Motor neuron (in vitro differentiated cells): ENCODE results near the gene SPAG5. TPM values are rescaled to one million over a fixed set of nuclear protein-coding genes. Genes with fewer than 3 reads are reported as not detected.

ENCODE experiments used
- ATAC-seq, 8 experiments: fragments of 200-7000 bp; cut with Tn5 transposase; replicated peaks in 6 of 8; 2 replicates each; pipeline ENCODE4 v1.8.0; 2021; ENCODE audit warnings: mild to moderate bottlenecking in 8 of 8, moderate library complexity in 8 of 8
- H3K27ac ChIP-seq, 2 donors: fragments of 250-450 bp; sonication (Bioruptor Pico); 2 replicates each; pipeline ENCODE4 v1.9.0; 2021; ENCODE audit warnings: antibody characterized with exemption in 2 of 2, mild to moderate bottlenecking in 2 of 2, moderate library complexity in 1 of 2
- H3K4me1 ChIP-seq, 2 donors: fragments of 250-450 bp; sonication (Bioruptor Pico); replicated peaks in 1 of 2; 2 replicates each; pipeline ENCODE4 v1.6.1; 2021; ENCODE audit warnings: antibody characterized with exemption in 2 of 2, mild to moderate bottlenecking in 2 of 2, moderate library complexity in 1 of 2
- H3K4me3 ChIP-seq, 5 donors: fragments of 250-450 bp; sonication (Bioruptor Pico); 2 replicates each; pipeline ENCODE4 v1.9.0; 2021; ENCODE audit warnings: antibody characterized with exemption in 5 of 5, mild to moderate bottlenecking in 5 of 5, moderate library complexity in 4 of 5
- WGBS, 10 experiments: fragments of 450-650 bp; shearing (Covaris generic); methylation state at CpG; one replicate each; pipeline ENCODE4 v1.0.0; 2022; 5-methylcytosine and 5-hydroxymethylcytosine counted together
- in situ Hi-C, 9 experiments: fragments of 400-800 bp; cut with MboI; loops; one replicate each; pipeline ENCODE4 v1.15.0; 2021; ENCODE audit warnings: low sequenced_read_pairs in 9 of 9, low pct_unique_long_range_greater_than_20kb in 2 of 9; ENCODE audit not compliant: unreplicated experiment in 9 of 9
- total RNA-seq, 8 experiments: library from RNA; unstranded; fragments of 300-600 nt; gene quantifications; 2 replicates each; pipeline versions ENCODE4 v1.2.3 to v1.2.4, GENCODE V29; 2022

The SPAG5 gene
- total RNA-seq, 8 experiments from 2014 or later, result 2.3 to 65.8 (median 9.8) TPM

GRCh38 chr17:28532050-28532960 lies 66.5 kb downstream of the SPAG5 start:
- ATAC-seq, result no peak
- peaks cover 6 to 7% of the 10 kb centered on the region in 2 donors for H3K4me1 ChIP-seq
- H3K4me3 ChIP-seq, result no peak overlapping the region
- in situ Hi-C loops, result no loop called here
- 60 to 78% methylated on average over 1 to 2 of the region's 7 CpGs; no CpG with 5 or more reads in 8 of the 10 experiments for WGBS, 10 experiments
- H3K27ac ChIP-seq, result no peak overlapping the region

- WGBS, 10 experiments, result 40 to 100% (median 91%) methylated on average over 1 to 5 of the region's 7 CpGs; no CpG with 5 or more reads in 4 of the 10 experiments
- no peak overlapping the region for H3K27ac ChIP-seq
Measured at GRCh38 chr17:28530926-28531325, 67.9 kb downstream of the SPAG5 start.

GRCh38 chr17:28530250-28530649 lies 68.6 kb downstream of the SPAG5 start:
- H3K27ac ChIP-seq, result no peak overlapping the region
- in situ Hi-C loops, result no loop called here
- peaks cover 12 to 16% of the 10 kb centered on the region in 2 donors for H3K4me1 ChIP-seq
- no peak for ATAC-seq
- H3K4me3 ChIP-seq, result no peak overlapping the region
- 29 to 100% (median 86%) methylated on average over 1 to 4 of the region's 4 CpGs; no CpG with 5 or more reads in 2 of the 10 experiments for WGBS, 10 experiments

More at GRCh38 chr17:28530926-28531325, 67.9 kb downstream of the SPAG5 start:
- H3K4me1 ChIP-seq, result peaks cover 12 to 13% of the 10 kb centered on the region in 2 donors
- ATAC-seq, result no peak
- H3K4me3 ChIP-seq, result no peak overlapping the region
- in situ Hi-C loops, result no loop called here

- in situ Hi-C loops, result no loop called here
- no peak for ATAC-seq
- no peak overlapping the region for H3K27ac ChIP-seq
- no peak overlapping the region for H3K4me3 ChIP-seq
- peaks cover 16 to 26% of the 10 kb centered on the region in 2 donors for H3K4me1 ChIP-seq
- 70 to 100% methylated on average over 1 to 2 of the region's 3 CpGs; no CpG with 5 or more reads in 8 of the 10 experiments for WGBS, 10 experiments
Measured at GRCh38 chr17:28529013-28529400, 69.8 kb downstream of the SPAG5 start.

- ATAC-seq, result peak in 7 of 8 experiments; percentile 6 to 40 (median 26)
- in situ Hi-C loops, result no loop called here
- Histone ChIP-seq H3K4me1 (peaks cover 16 to 26% of the 10 kb centered on the region in 2 donors), H3K4me3 (no peak overlapping the region), H3K27ac (no peak overlapping the region)
- 47 to 64% (median 59%) methylated on average over 2 to 4 of the region's 9 CpGs; no CpG with 5 or more reads in 6 of the 10 experiments for WGBS, 10 experiments
Measured at GRCh38 chr17:28528327-28529012, 70.4 kb downstream of the SPAG5 start.

- no peak for ATAC-seq
- in situ Hi-C loops, result no loop called here
- Histone ChIP-seq H3K27ac (no peak overlapping the region), H3K4me3 (no peak overlapping the region), H3K4me1 (peaks cover 16 to 26% of the 10 kb centered on the region in 2 donors)
- 80 to 100% (median 100%) methylated on average over 1 of the region's 2 CpGs; no CpG with 5 or more reads in 7 of the 10 experiments for WGBS, 10 experiments
Measured at GRCh38 chr17:28527859-28528258, 71.0 kb downstream of the SPAG5 start.

Other genes with a start within 250 kb of the SPAG5 start
- 10 to 100 TPM; 34.5 to 97.9 (median 63.9) TPM for gene POLDIP2, start 241.5 kb downstream of the SPAG5 start, total RNA-seq
- gene SEBOX, start 233.8 kb downstream of the SPAG5 start, total RNA-seq, result under 1 TPM in 2 of 8 experiments, not detected in 6; 0.52 to 0.66 TPM
- gene VTN, start 228.7 kb downstream of the SPAG5 start, total RNA-seq, result 10 to 100 TPM in 1 of 8 experiments, under 1 TPM in 7; 0.40 to 12.0 (median 0.74) TPM
- 10 to 100 TPM in 5 of 8 experiments, 1 to 10 TPM in 3; 2.0 to 21.7 (median 10.1) TPM for gene SARM1, start 227.3 kb downstream of the SPAG5 start, total RNA-seq
- 10 to 100 TPM in 5 of 8 experiments, 1 to 10 TPM in 3; 6.5 to 19.3 (median 11.0) TPM for gene SLC46A1, start 192.8 kb downstream of the SPAG5 start, total RNA-seq
- gene SLC13A2, start 125.4 kb downstream of the SPAG5 start, total RNA-seq, result under 1 TPM in 4 of 8 experiments, not detected in 4; 0.09 to 1.00 (median 0.40) TPM
- under 1 TPM in 5 of 8 experiments, not detected in 3; 0.08 to 0.73 (median 0.66) TPM for gene FOXN1, start 92.7 kb downstream of the SPAG5 start, total RNA-seq
- gene UNC119, start 46.4 kb downstream of the SPAG5 start, total RNA-seq, result 10 to 100 TPM; 12.6 to 77.8 (median 39.2) TPM
- gene PIGS, start 27.5 kb downstream of the SPAG5 start, total RNA-seq, result 10 to 100 TPM; 39.0 to 56.7 (median 49.2) TPM
- gene ALDOC, start 22.1 kb downstream of the SPAG5 start, total RNA-seq, result 100 to 1,000 TPM in 1 of 8 experiments, 10 to 100 TPM in 7; 15.3 to 104 (median 33.1) TPM
- gene RSKR, start 15.2 kb upstream of the SPAG5 start, total RNA-seq, result 10 to 100 TPM in 6 of 8 experiments, 1 to 10 TPM in 2; 4.0 to 34.1 (median 15.6) TPM
- gene BLTP2, start 46.1 kb upstream of the SPAG5 start, total RNA-seq, result 100 to 1,000 TPM in 2 of 8 experiments, 10 to 100 TPM in 6; 36.7 to 124 (median 57.8) TPM
- 10 to 100 TPM; 39.5 to 79.9 (median 47.5) TPM for gene SDF2, start 62.9 kb upstream of the SPAG5 start, total RNA-seq
- gene SUPT6H, start 63.2 kb upstream of the SPAG5 start, total RNA-seq, result 100 to 1,000 TPM in 2 of 8 experiments, 10 to 100 TPM in 6; 23.1 to 109 (median 45.0) TPM
- gene PROCA1, start 112.9 kb upstream of the SPAG5 start, total RNA-seq, result 10 to 100 TPM in 2 of 8 experiments, 1 to 10 TPM in 5, under 1 TPM in 1; 0.66 to 10.4 (median 5.7) TPM
- 10 to 100 TPM in 7 of 8 experiments, 1 to 10 TPM in 1; 9.4 to 91.5 (median 44.4) TPM for gene RAB34, start 118.8 kb upstream of the SPAG5 start, total RNA-seq
- gene RPL23A, start 121.0 kb upstream of the SPAG5 start, total RNA-seq, result 1,000 to 10,000 TPM; 1,065 to 1,674 (median 1,567) TPM
- 10 to 100 TPM in 3 of 8 experiments, 1 to 10 TPM in 5; 3.4 to 38.3 (median 7.5) TPM for gene TLCD1, start 127.2 kb upstream of the SPAG5 start, total RNA-seq
- gene NEK8, start 129.8 kb upstream of the SPAG5 start, total RNA-seq, result 1 to 10 TPM; 1.6 to 9.2 (median 3.2) TPM
- gene TRAF4, start 145.0 kb upstream of the SPAG5 start, total RNA-seq, result 10 to 100 TPM; 38.4 to 86.7 (median 67.7) TPM
- 10 to 100 TPM in 5 of 8 experiments, 1 to 10 TPM in 3; 3.1 to 16.8 (median 11.1) TPM for gene FAM222B, start 243.8 kb upstream of the SPAG5 start, total RNA-seq